H9 (cell line): Measurements from ENCODE around the gene CNOT6. TPM values are rescaled to one million over a fixed set of nuclear protein-coding genes. Genes with fewer than 3 reads are reported as not detected.
"Not testable (repeated sequence)": the region's sequence is repeated elsewhere in the genome, so short reads cannot be mapped to it uniquely, and the experiment has no call there.

Source experiments
- DNase-seq: peaks from one replicate; pipeline ENCODE4 v3.0.0-alpha.2; 2017
- H2AFZ ChIP-seq: one replicate; pipeline ENCODE4 v1.6.1; 2013; ENCODE audit warnings: mild to moderate bottlenecking, low read length, control low read depth, moderate library complexity
- H2AK5ac ChIP-seq: 2 replicates; pipeline ENCODE4 v1.6.1; 2013; ENCODE audit warnings: low read length, control low read depth, mixed read lengths; ENCODE audit not compliant: insufficient read length
- H2BK120ac ChIP-seq: one replicate; pipeline ENCODE4 v1.6.1; 2013; ENCODE audit warnings: low read depth, mild to moderate bottlenecking, low read length, control low read depth, inconsistent platforms; ENCODE audit not compliant: poor library complexity, severe bottlenecking
- H2BK12ac ChIP-seq: 2 replicates; pipeline ENCODE4 v1.6.1; 2013; ENCODE audit warnings: low read length, control low read depth, mixed read lengths, low read depth; ENCODE audit not compliant: insufficient read length
- H2BK15ac ChIP-seq: 2 replicates; pipeline ENCODE4 v1.6.1; 2013; ENCODE audit warnings: low read depth, low read length, control low read depth
- H2BK20ac ChIP-seq: one replicate; pipeline ENCODE4 v1.6.1; 2013; ENCODE audit warnings: low read depth, mild to moderate bottlenecking, low read length, control low read depth, inconsistent platforms; ENCODE audit not compliant: poor library complexity, severe bottlenecking
- H2BK5ac ChIP-seq: 2 replicates; pipeline ENCODE4 v1.6.1; 2013; ENCODE audit warnings: low read length, control low read depth, mixed read lengths; ENCODE audit not compliant: insufficient read length
- H3K14ac ChIP-seq: 2 replicates; pipeline ENCODE4 v1.6.1; 2013; ENCODE audit warnings: low read length, control low read depth; ENCODE audit not compliant: insufficient read depth
- H3K18ac ChIP-seq: 2 replicates; pipeline ENCODE4 v1.6.1; 2013; ENCODE audit warnings: low read depth, mild to moderate bottlenecking, mixed read lengths, low read length, control low read depth; ENCODE audit not compliant: insufficient read length
- H3K23ac ChIP-seq: 2 replicates; pipeline ENCODE4 v1.6.1; 2013; ENCODE audit warnings: low read length, control low read depth, mixed read lengths, low read depth; ENCODE audit not compliant: insufficient read length
- H3K23me2 ChIP-seq: 2 replicates; pipeline ENCODE4 v1.6.1; 2013; ENCODE audit warnings: low read depth, mild to moderate bottlenecking, mixed read lengths, low read length, control low read depth; ENCODE audit not compliant: insufficient read length, poor library complexity, severe bottlenecking
- H3K27ac ChIP-seq: 2 replicates; pipeline ENCODE4 v1.5.1; 2013; ENCODE audit warnings: low read length, control low read depth, mixed read lengths, low read depth; ENCODE audit not compliant: insufficient read length
- H3K27me3 ChIP-seq: 2 replicates; pipeline ENCODE4 v1.6.1; 2013; ENCODE audit warnings: low read length, control low read depth, inconsistent platforms; ENCODE audit not compliant: insufficient read depth
- H3K4ac ChIP-seq: 2 replicates; pipeline ENCODE4 v1.6.1; 2013; ENCODE audit warnings: low read depth, mild to moderate bottlenecking, control low read depth, inconsistent platforms, low read length, moderate library complexity
- H3K4me1 ChIP-seq: 2 replicates; pipeline ENCODE4 v1.6.1; 2013; ENCODE audit warnings: low read length, control low read depth, inconsistent platforms; ENCODE audit not compliant: insufficient read depth
- H3K4me2 ChIP-seq: 2 replicates; pipeline ENCODE4 v1.6.1; 2013; ENCODE audit warnings: low read length, control low read depth, mixed read lengths; ENCODE audit not compliant: insufficient read length, insufficient read depth
- H3K56ac ChIP-seq: 2 replicates; pipeline ENCODE4 v1.6.1; 2013; ENCODE audit warnings: low read depth, mild to moderate bottlenecking, mixed read lengths, low read length, control low read depth; ENCODE audit not compliant: insufficient read length
- H3K79me1 ChIP-seq: 2 replicates; pipeline ENCODE4 v1.6.1; 2013; ENCODE audit warnings: low read depth, mild to moderate bottlenecking, moderate library complexity, low read length, control low read depth, inconsistent platforms; ENCODE audit not compliant: insufficient read depth, poor library complexity, severe bottlenecking
- H3K79me2 ChIP-seq: 2 replicates; pipeline ENCODE4 v1.6.1; 2013; ENCODE audit warnings: low read length, control low read depth, inconsistent platforms; ENCODE audit not compliant: insufficient read depth
- H3K9ac ChIP-seq: 2 replicates; pipeline ENCODE4 v1.6.1; 2013; ENCODE audit warnings: low read length, control low read depth, mixed read lengths; ENCODE audit not compliant: insufficient read length; ENCODE audit errors: extremely low read depth
- H3K9me3 ChIP-seq: one replicate; pipeline ENCODE4 v1.6.1; 2013; ENCODE audit warnings: low read depth, low read length, inconsistent platforms; ENCODE audit not compliant: control insufficient read depth
- H3T11ph ChIP-seq: one replicate; pipeline ENCODE4 v1.6.1; 2013; ENCODE audit warnings: mild to moderate bottlenecking, low read length, control low read depth, inconsistent platforms
- H4K20me1 ChIP-seq: one replicate; pipeline ENCODE4 v1.6.1; 2013; ENCODE audit not compliant: control insufficient read depth, insufficient read length, insufficient read depth
- H4K5ac ChIP-seq: 2 replicates; pipeline ENCODE4 v1.6.1; 2013; ENCODE audit warnings: low read depth, mild to moderate bottlenecking, mixed read lengths, low read length, control low read depth; ENCODE audit not compliant: insufficient read length
- H4K8ac ChIP-seq: replicated peaks from 2 replicates; pipeline ENCODE4 v1.6.1; 2013; ENCODE audit warnings: low read length, control low read depth, mixed read lengths, low read depth; ENCODE audit not compliant: insufficient read length
- H4K91ac ChIP-seq: 2 replicates; pipeline ENCODE4 v1.6.1; 2013; ENCODE audit warnings: low read depth, mild to moderate bottlenecking, moderate library complexity, mixed read lengths, low read length, control low read depth; ENCODE audit not compliant: insufficient read length
- H3K27ac Mint-ChIP-seq, 3 experiments: 2 replicates in 2 of 3; 3 replicates in 1 of 3; pipeline ENCODE4 v1.8.0; 2020 to 2021; ENCODE audit warnings: mixed read lengths in 3 of 3, mild to moderate bottlenecking in 1 of 3, moderate library complexity in 1 of 3
- H3K27me3 Mint-ChIP-seq: 2 replicates; pipeline ENCODE4 v1.8.0; 2021; ENCODE audit warnings: low read depth, mild to moderate bottlenecking, moderate library complexity, mixed read lengths
- H3K36me3 Mint-ChIP-seq, 3 experiments: 2 replicates in 2 of 3; 3 replicates in 1 of 3; pipeline ENCODE4 v1.8.0; 2020 to 2021; ENCODE audit warnings: low read depth in 3 of 3, mixed read lengths in 3 of 3; ENCODE audit not compliant: insufficient read depth in 1 of 3
- H3K4me1 Mint-ChIP-seq, 2 experiments: 2 replicates each; pipeline ENCODE4 v1.8.0; 2020; ENCODE audit warnings: mixed read lengths in 2 of 2
- H3K4me3 Mint-ChIP-seq, 2 experiments: 2 replicates in 1 of 2; 3 replicates in 1 of 2; pipeline ENCODE4 v1.8.0; 2020 to 2021; ENCODE audit warnings: mild to moderate bottlenecking in 2 of 2, mixed read lengths in 2 of 2, moderate library complexity in 1 of 2
- H3K9me3 Mint-ChIP-seq, 2 experiments: 2 replicates in 1 of 2; 3 replicates in 1 of 2; pipeline ENCODE4 v1.8.0; 2020; ENCODE audit warnings: mild to moderate bottlenecking in 2 of 2, mixed read lengths in 2 of 2, moderate library complexity in 1 of 2
- CTCF ChIP-seq: fragments of 200-600 bp; sonication (generic); conservative IDR thresholded peaks from 3 replicates; pipeline ENCODE4 v1.8.0; 2021; ENCODE audit warnings: antibody characterized with exemption, mild to moderate bottlenecking
- WGBS: extraction: QIAGEN DNeasy Blood & Tissue Kit; methylation state at CpG from one replicate; pipeline ENCODE4 v1.1.7; 2013; ENCODE audit warnings: missing lambda C conversion rate, low lambda C conversion rate, mixed read lengths; ENCODE audit not compliant: insufficient read length; ENCODE audit errors: extremely low coverage; 5-methylcytosine and 5-hydroxymethylcytosine counted together
- total RNA-seq: library from RNA; stranded (reverse); gene quantifications from 2 replicates; pipeline ENCODE4 v1.2.1, GENCODE V29; 2021

The CNOT6 gene
- total RNA-seq, 1 experiment from 2014 or later, result 45.0 TPM

- H2BK5ac ChIP-seq, result no peak overlapping the region
- no peaks in the 10 kb centered on the region for H4K20me1 ChIP-seq
- H3K4me2 ChIP-seq, result no peak overlapping the region
- Mint-ChIP-seq H3K9me3 (no peaks in the 10 kb centered on the region), H3K27me3 (peaks cover 8% of the 10 kb centered on the region), H3K27ac (no peak overlapping the region), H3K4me3 (no peak overlapping the region), H3K4me1 (peaks cover 2% of the 10 kb centered on the region in 2 experiments; a peak in 2 of 4 replicates), H3K36me3 (no peaks in the 10 kb centered on the region; a peak in 1 of 7 replicates)
- DNase-seq, result no peak
- H4K91ac ChIP-seq, result no peak overlapping the region
- H3K27me3 ChIP-seq, result no peaks in the 10 kb centered on the region
- TF ChIP-seq CTCF, result no peak
- no peak overlapping the region for H3K18ac ChIP-seq
- H3K27ac ChIP-seq, result no peak overlapping the region
- no peaks in the 10 kb centered on the region for H3K79me2 ChIP-seq
- no peak overlapping the region for H2AFZ ChIP-seq
- H3K9ac ChIP-seq, result no peak overlapping the region
- H3K9me3 ChIP-seq, result no peaks in the 10 kb centered on the region
- H3K79me1 ChIP-seq, result no peaks in the 10 kb centered on the region
- no peak overlapping the region for H3K56ac ChIP-seq
- no peak overlapping the region for H2BK20ac ChIP-seq
- H3K14ac ChIP-seq, result no peak overlapping the region
- H3K4me1 ChIP-seq, result no peaks in the 10 kb centered on the region
- H2BK15ac ChIP-seq, result no peak overlapping the region
- H4K8ac ChIP-seq, result no peak overlapping the region
- no peak overlapping the region for H3K23ac ChIP-seq
- H3K23me2 ChIP-seq, result no peaks in the 10 kb centered on the region
- WGBS, result no CpG with 5 or more reads among the region's 4 CpGs
- H3T11ph ChIP-seq, result no peak overlapping the region
- no peak overlapping the region for H2BK120ac ChIP-seq
- H2BK12ac ChIP-seq, result no peak overlapping the region
- H3K4ac ChIP-seq, result no peak overlapping the region
- no peak overlapping the region for H4K5ac ChIP-seq
- no peak overlapping the region for H2AK5ac ChIP-seq
These were observed 21.9 kb upstream of the CNOT6 start for GRCh38 chr5:180472269-180472668.

GRCh38 chr5:180473386-180473785 is 20.8 kb upstream of the CNOT6 start:
- not testable (repeated sequence) for H3K56ac ChIP-seq, H3K4me2 ChIP-seq, H3K4me1 ChIP-seq, H3K4me3 Mint-ChIP-seq, H4K8ac ChIP-seq, H3K79me2 ChIP-seq, H3K4me1 Mint-ChIP-seq, H2BK12ac ChIP-seq, DNase-seq, H2BK20ac ChIP-seq, H3K9ac ChIP-seq, H2BK5ac ChIP-seq, H3K36me3 Mint-ChIP-seq, H2AK5ac ChIP-seq, H3K23ac ChIP-seq, H3K18ac ChIP-seq, H3K4ac ChIP-seq, H4K91ac ChIP-seq, H3K27me3 ChIP-seq, H3K27ac ChIP-seq, H4K5ac ChIP-seq, H3K79me1 ChIP-seq, H3K9me3 Mint-ChIP-seq, H3K27me3 Mint-ChIP-seq, H3T11ph ChIP-seq, H3K14ac ChIP-seq, H4K20me1 ChIP-seq, H3K9me3 ChIP-seq, H2BK120ac ChIP-seq, H2BK15ac ChIP-seq, H3K23me2 ChIP-seq, H3K27ac Mint-ChIP-seq, H2AFZ ChIP-seq
- no CpG with 5 or more reads among the region's 8 CpGs for WGBS
